ENCODE measurements around the gene ENPP7.
A peak's percentile ranks its signal among the peaks of the same experiment; 100 is the strongest.

ENPP7 gene

GRCh38 chr17:79704691-79705090 is 26.1 kb upstream of the ENPP7 start:
- DNase-seq (ENCODE audit: low read depth in 3 of 3), result no peak

- DNase-seq (ENCODE audit: low read depth in 3 of 3), result no peak
These were observed 25.1 kb upstream of the ENPP7 start for GRCh38 chr17:79705674-79706073.

GRCh38 chr17:79706931-79707850 is 23.6 kb upstream of the ENPP7 start:
- DNase-seq (ENCODE audit: low read depth in 3 of 3), result no peak

DNA sequence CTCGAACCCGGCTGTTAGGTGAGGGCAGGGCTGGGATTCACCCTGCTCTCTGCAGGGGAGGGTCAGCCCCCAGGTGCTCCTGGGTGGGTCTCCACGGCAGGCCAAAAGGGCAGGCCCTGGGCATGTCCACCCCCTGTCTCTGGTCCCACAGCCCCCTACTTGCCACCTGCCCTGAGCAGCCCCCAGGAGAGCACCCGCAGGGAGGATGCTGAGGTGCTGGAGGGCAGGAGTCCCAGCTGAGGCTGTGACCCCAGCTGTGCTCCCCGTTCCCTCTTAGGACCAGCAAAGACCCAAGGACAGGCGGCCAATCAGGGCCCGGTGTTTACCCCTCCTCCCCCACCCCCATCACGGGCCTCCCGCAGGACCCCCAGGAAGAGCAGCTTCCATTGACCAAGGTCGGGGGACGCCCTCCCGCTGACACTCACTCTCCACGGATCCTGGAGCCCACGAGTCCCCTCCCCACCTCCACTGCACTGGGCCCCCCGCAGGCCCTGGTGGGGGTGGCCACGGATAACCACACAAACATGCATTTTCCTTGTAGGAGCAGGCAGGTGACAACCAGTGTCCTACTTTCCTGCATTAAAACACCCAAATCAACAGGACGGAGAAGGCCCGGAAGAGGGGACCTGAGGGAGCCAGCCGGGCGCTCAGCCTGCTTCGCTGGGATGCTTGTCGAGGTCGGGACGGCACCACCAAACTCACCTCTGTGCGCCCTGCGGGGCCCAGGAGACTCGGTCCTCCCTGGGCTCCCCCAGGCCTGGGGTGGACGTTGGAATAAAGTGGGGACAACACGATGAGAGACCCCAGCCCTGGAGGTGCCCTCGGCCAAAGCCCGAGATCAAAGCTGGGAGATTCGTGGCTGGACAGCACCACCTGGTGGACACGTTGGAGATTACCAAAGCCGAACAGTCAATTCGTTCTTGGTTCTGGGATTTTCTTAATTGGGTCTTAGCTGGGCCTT is 22.5 kb upstream of the ENPP7 start:
- DNase-seq (ENCODE audit: low read depth in 3 of 3), result peak; percentile 29 to 56 (median 32)

GRCh38 chr17:79711715-79712305 is 18.9 kb upstream of the ENPP7 start:
- DNase-seq (ENCODE audit: low read depth in 3 of 3), result no peak

GRCh38 chr17:79713391-79713790 is 17.4 kb upstream of the ENPP7 start:
- no peak for DNase-seq (ENCODE audit: low read depth in 3 of 3)

DNA sequence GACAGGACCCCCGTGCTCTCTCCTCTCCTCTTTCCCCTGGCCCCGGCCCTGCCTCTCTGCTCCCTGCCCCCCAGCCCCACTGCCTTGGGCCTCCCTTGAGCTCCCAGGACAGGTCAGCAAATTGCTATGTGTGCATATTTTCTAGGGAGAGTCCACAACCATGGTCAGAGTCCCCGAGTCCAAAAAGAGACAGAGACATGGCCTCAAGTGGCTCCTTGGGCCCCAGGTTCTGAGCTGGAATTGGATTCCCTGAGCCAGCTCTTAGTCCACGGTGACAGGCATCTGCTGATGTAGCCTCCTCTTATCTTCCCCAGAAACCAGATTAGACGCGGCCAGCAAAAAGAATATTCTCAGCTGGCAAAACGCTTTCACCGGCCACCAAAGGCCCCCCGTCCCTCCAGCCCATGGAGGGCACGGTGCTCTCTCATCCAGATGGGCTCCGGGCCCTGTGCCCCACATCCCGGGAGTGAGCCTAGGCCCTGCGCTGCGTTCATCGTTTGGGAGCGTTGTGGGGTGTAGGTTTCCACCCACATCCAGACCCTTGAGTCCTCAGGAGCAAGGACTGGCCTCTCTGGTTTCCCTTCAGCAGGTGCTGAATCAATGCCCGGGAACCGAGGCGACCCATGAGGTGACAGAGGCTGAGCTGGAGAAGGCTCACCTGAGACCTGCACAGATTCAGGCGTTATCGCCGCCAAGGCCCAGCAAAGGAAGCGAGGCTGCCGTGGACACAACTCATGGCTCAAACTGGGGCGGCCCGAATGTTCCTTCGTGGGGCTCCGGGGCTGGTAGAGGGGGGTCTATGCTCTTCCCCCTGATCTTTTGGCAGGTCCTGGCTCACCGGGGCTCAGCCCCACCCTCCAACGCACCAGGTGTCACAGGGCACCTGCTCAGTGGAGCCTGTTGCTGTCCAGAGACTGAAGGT is 16.3 kb upstream of the ENPP7 start:
- DNase-seq (ENCODE audit: low read depth in 3 of 3), result no peak

- no peak for DNase-seq (ENCODE audit: low read depth in 3 of 3)
These were observed 15.4 kb upstream of the ENPP7 start for GRCh38 chr17:79715098-79715942.

GRCh38 chr17:79715943-79716797 is 14.6 kb upstream of the ENPP7 start:
- DNase-seq (ENCODE audit: low read depth in 3 of 3), result no peak

GRCh38 chr17:79720705-79721292 is 9.9 kb upstream of the ENPP7 start:
- no peak for DNase-seq (ENCODE audit: low read depth in 3 of 3)

GRCh38 chr17:79721993-79722671 is 8.6 kb upstream of the ENPP7 start:
- no peak for DNase-seq (ENCODE audit: low read depth in 3 of 3)

DNA sequence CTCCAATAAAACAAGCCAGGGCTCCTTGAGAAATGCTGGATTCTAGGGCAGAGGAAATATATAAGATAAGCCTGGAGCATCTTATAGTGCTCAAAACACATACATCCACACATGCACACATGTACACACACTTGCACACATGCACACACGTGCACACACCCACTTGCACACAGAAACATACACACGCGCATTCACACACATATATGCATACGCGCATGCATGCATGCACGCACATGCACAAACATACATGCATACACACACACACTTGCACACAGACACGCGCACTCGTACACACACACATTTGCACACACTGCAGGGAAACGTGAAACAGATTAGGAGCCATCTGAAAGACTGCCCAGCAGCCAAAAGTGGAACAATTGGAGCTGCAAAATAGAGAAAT is 8.0 kb upstream of the ENPP7 start:
- DNase-seq (ENCODE audit: low read depth in 3 of 3), result no peak

- DNase-seq (ENCODE audit: low read depth in 3 of 3), result peak; percentile 62 to 81 (median 68)
These were observed 2.4 kb upstream of the ENPP7 start for GRCh38 chr17:79728169-79728907.

DNA sequence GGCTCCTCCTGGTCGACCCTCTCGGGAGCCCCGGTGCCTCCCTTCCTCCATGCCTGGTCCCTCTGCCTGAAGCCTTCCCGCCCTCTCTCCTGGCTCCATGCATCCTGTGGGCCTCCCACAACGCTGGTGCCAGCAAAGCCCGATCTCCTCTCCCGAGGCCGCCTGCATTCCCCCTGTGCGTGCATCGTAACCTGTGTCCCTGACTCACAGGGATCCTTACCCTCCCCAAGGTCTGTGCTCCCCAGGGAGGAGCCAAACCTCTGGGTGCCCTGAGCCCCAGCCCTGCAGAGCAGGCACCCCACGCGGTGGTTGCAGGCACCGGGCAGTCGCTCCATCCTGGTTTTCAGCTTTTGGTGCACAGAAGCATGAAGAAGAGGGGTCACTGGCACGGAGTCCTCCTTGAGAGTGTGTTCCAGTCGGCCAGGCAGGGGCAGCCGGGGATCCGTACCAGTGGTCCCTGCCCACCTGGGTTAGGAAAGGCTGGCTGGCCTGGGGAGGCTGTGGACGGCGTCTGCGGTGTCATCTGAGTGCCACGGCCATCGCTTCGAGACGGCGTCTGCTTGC is 1.8 kb upstream of the ENPP7 start:
- no peak for DNase-seq (ENCODE audit: low read depth in 3 of 3)

GRCh38 chr17:79729761-79730160 is 982 bp upstream of the ENPP7 start:
- no peak for DNase-seq (ENCODE audit: low read depth in 3 of 3)

- DNase-seq (ENCODE audit: low read depth in 3 of 3), result no peak
These were observed 340 bp upstream of the ENPP7 start for GRCh38 chr17:79730437-79730768.

DNA sequence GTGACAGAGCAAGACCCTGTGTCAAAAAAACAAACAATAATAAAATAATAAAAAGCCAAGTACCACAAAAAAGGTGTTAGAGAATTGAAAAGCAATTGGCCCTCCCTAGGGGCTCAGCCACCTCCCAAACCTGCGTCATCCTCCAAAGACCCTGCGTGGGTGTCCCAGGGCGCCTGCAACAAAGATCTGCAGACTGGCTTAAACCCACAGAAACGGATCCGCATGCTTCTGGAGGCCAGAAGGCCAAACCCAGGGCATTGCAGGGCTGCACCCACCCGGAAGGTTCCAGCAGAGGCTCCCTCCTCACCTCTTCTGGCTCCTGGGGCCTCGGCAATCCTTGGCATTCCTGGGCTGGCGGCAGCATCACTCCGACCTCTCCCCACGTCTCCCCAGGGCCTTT is 1.5 kb downstream of the ENPP7 start:
- DNase-seq (ENCODE audit: low read depth in 3 of 3), result no peak

Data from stimulated activated CD4-positive, alpha-beta T cell treated with anti-CD3 and anti-CD28 coated beads, TNF-alpha, amount 100 ng/mL, for 24 hours (primary cell).